ENCODE data around the gene OMP.
"Not testable (repeated sequence)": the region's sequence is repeated elsewhere in the genome, so short reads cannot be mapped to it uniquely, and the experiment has no call there.

The OMP gene

DNA sequence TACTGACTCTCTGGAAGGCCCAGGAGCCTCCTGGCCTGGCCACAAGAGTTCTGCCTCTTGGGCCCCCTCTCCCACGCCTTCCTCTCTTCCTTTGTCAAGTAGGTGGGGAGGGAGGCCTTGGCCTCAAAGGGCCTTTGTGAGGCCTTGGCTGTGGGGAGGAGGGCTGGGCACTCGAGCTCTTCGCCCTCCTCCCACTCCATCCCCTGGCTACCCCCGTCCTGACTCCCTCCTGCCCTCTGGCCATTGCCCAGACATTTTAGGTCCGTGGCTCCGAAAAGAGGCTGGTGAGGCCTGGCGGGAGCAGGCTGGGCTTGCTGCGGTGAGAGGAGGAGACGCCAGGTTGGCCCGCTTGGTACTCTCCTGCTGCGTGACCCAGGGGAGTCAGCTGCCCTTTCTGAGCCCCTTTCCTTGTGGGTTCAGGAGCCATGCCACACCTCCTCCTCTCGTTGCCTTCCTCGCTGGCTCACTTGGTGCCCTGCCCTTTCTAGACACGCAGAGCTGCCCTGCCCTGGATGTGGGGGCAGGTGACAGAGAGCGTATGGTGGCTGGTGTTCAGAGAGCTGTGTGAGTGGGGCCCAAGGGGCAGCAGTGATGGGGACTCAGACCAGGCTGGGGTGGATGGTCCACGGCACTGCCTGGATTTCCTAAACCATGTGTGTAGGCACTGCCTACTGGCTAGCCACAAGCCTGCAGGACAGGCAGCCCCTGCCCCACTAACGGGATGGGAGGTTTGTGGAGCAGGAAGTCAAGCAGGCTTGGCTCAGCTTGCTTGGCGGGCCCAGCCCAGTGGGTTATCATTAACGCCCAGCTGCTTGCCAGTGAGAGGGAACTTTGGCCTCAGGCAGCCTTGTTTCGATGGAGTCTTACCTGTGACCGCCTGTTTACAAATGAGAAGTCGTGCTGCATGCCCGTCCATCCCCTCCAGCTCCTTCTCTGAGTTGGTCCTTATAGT is 15.8 kb upstream of the OMP start:
- DNase-seq (ENCODE audit: low spot score), result no peak

DNA sequence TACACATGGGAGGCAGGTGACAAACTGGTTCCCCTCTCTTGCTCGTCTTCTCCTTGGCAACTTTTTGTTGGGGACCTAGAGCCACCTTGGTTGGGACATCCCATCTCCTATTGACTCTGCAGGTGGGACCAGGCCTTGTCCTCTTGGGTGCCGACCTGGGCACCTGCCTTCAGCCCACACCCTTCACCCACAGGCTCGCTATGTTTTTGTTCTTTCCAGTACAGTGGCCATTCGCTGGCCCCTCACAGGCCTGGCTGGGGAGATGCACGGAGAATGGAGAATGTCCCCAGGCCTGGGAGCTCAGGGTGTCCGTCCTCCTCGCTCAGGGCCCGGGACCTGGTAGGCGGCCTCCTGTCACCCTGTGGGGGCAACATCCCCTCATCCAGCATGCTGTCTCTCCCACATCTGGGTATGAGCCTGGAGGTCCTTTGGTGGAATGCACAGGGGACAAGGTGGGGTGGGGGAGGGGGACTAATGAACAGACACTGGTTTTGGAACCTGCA is 14.9 kb upstream of the OMP start:
- no peak for DNase-seq (ENCODE audit: low spot score)

DNA sequence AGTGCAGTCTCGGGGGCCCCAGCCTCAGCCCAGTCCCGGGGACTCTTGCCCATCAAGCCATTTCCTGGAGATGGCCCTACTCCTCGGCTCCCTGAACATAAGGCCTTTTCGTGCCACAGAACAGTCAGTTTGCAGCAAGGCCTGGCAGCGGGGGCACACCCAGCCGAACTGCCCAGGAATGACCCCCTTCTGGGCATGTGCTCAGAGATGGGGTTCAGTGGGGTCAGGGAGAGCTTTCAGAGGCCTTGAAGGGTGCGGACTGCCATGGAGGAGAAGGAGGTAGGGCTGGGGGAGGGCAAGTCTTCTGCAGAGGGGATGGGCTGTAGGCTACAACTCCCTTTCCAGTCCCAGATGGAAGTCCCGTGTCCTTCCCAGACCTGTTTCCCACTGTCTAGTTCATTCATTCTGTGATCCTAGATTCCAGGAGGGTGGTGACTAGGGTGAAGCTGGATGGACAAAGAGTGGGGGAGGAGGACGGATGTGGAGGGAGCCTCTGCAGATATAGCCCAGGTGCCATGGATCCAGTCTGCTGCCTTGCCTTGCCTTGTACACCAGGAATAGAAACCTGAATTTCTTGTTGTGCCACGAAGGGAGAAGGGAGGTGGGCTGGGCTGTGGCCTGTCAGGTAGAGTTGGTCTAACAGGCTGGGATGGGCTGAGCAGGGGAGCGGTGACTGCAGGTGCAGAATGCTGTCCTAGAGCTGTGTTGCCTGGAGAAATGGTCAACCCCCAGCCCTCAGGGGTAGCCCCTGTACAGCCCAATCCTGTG is 14.2 kb upstream of the OMP start:
- DNase-seq (ENCODE audit: low spot score), result no peak

DNA sequence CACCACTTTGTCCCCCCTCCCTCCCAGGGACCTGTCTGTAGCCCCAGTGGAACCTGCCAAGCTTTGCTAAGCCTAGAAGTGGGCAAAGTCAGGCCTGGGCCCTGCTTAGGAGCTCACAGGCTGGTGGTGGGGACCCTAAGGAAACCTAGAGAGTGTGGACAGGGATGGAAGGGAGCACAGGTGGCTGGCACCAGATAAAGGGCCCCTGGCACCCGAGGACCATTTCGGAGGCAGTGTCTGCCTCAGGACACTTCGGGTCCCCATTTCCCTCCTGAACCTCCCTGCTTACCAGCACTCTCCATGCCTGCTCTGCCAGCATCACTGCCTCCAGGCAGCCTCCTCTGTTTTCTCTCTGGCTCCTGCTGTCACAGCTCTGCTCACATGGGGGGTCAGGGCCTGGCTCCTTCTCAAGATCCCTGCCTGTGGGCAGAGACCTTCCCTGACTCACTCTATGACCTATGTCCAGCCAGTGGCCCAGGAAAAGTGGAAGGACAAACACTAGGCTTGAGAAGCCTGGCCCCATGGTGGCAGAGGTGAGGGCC is 13.6 kb upstream of the OMP start:
- no peak for DNase-seq (ENCODE audit: low spot score)

DNA sequence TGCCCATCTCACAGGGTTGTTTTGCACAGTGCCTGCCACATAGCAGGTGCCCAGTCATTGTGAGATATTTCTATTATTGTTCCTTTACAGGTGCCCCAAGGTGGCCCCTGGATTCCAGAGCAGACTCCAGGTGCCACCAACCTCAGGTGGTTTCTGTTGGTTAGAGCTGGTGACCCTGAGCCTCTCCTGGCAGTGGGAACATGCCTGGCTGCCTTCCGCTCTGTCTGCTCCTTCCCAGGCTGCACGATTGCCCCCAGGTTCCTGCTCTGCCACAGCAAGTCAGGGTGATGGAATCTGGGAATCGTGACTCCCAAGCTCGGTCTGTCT is 12.6 kb upstream of the OMP start:
- no peak for DNase-seq (ENCODE audit: low spot score)

DNA sequence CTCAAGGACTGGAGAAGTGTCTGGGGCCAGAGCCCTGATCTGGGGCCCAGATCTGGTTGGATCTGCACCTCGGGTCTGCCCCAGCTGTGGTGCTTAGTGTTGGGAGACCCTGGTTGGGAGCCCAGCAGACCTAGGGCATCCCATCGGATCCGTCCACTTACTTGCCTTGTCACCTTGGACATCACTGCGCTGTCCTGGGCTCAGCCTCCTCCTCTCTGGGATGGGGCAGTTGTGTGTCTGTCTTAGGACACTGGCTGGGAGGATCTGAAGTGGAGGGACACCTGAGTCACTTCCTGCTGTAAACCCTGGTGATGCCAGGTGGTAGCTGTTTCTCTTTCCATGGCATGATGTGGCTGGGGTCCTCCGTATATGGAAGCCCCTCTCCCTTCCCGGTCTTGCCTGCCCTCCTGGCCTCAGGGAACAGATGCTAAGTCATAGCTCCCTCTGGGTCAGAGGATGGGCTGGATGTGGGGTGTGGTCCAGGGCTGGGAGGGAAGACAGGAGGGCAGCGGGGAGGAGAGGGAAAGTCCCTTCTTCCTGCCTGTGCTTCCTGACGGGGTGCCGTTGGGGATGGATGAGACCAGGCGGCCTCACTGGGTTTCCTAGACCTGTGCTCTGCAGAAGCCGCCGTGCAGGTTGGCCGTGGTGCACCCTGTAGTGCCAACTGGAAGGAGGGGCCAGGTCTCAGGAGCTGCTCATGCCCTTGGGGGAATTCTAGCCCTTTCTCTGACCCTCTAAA is 12.1 kb upstream of the OMP start:
- no peak for DNase-seq (ENCODE audit: low spot score)

DNA sequence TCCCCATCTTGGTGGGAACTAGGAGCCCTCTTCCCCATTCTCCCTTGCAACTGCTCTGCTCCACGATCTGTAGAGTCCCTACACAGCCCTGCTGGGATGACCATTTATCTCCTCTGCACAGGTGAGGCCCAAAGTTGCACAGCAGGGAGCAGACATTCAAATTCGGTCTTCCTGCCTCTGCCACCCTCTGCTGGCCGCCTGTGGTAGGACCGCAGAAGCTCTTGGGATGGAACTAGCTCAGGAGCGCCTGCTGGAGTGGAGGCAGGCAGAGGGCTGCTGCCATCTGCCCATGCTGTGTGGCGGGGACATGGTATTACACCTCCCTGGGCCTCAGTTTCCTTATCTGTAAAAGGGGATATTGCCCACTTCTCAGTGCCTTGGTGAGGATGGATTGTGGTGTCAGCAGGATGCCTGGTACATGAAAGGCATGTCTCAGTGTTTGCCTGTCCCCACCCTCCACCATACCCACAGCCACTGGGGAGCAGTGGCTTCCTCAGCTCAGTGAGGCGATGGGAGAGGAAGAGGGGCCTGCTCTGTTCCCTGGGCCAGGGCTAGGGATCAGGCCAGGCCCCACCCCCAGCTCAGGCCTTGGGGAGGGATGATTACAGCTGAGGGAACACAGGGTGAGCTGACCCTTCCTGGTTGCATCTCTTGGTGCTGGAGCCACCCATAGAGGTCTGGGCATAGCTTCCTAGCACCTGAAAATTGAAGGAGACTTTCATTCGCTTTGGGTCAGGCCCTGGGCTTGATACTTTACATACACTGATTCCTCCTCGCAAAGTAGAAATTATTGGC is 11.3 kb upstream of the OMP start:
- peak; percentile 53 for DNase-seq (ENCODE audit: low spot score)

DNA sequence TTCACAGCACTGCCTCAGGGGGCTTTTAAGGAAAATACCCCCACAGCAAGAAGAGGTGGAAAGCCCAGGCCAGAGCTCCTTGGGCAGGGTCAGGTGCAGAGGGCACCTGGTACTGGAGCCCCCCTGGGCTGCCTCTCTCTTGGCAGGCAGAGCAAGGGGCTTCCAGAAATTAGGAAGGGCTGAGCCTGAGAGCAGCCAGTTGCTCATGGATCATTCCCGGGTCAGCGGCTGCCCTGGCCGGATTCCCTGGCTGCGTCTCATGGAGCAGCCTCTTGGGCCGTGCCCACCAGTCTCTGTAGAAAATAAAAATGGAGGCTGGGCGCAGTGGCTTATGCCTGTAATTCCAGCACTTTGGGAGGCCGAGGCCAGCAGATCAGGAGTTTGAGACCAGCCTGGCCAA is 10.3 kb upstream of the OMP start:
- no peak for DNase-seq (ENCODE audit: low spot score)

DNA sequence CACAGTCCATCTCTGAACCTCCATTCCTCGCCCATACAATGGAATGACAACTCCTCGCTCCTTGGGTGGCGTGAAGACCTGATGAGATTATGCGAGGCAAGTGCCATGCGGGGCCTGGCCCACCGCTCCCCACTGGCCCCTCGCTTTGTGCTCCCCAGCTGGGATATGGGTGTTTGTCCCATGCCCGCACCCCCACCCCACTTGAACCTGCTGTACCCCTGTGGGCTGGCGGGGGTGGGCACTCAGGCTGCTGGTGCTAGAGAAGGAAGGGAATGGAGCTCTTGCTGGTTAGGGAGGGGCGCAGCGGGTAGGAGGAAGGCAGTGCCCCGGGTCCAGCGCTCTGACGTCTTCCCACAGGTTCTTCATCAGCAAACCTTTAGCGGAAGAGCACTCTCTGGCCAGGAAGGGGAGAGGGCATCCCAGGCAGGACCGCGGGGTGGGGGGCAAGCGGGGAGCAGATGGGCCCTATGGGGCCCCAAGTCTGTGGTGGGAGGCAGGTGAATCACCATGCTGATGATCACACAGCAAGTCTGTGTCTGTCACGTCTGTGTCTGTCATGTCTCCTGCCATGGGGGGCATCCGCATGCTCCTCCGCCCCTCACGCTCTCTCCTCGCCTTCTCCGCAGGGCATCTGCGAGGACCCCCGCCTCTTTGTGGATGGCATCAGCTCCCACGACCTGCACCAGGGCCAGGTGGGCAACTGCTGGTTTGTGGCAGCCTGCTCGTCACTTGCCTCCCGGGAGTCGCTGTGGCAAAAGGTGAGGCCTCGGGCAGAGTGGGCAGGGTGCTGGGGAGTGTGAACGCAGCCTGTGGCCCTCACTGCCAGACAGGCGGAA is 9.4 kb upstream of the OMP start:
- DNase-seq (ENCODE audit: low spot score), result no peak

DNA sequence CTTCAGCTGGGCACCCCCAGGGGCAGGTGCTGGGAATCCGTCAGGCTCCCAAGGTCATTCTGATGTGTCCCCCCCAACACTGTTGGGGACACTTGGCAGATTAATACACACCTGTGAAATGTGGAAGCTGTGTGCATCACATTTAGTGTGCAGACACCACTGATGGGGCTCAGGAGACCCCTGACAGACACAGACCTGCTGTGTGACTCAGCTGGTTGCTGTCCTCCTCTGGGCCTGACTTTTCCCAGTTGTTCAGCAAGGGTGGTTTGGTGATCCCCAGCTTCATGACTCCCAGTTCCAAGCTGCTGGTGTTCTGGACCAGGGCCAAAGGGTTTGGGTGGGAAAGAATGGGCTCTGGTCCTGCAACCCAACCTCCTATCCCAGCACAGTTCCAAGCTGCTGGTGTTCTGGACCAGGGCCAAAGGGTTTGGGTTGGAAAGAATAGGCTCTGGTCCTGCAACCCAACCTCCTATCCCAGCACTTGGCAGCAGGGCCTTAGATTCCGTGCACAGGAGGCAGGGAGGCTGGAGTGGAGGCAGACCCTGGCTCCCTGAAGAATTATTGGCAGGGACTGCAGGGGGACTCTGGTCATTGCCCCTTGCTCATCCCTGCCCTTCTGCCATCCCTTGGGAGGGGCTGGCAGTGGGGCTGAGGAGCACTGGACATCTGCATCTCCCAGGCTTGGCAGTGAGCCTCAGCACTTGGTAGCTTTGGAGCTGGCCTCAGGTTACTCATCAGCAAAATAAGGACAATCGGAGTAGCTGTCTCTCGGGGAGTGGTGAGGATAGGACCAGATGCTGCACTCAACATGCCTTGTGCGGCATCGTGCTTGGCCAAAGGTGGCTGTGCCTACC is 8.4 kb upstream of the OMP start:
- DNase-seq (ENCODE audit: low spot score), result no peak

DNA sequence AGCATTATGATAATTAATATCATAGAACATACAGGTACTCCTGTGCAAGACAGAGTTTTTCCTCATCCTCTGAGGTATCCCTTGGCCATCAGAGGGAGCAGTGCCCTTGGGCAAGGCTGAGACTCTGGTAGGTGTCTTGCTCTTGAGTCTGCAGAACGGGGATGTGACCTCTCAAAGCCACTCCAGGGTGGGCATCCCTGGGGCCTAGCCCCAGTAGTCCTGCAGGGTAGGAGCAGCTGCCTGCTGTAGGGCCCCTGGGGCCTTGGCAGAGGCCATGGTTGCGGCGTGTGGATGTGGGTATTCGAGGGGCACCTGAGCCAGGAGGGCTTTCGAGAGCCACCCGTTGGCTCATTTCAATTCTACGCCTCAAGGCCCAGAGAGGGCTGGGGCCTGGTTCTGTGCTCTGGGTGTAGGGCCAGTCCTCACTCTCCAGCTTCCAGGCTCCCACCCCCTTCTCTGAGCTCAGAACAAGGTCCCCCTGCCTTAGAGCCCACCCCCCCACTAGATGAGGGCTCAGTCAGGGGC is 7.7 kb upstream of the OMP start:
- DNase-seq (ENCODE audit: low spot score), result no peak

DNA sequence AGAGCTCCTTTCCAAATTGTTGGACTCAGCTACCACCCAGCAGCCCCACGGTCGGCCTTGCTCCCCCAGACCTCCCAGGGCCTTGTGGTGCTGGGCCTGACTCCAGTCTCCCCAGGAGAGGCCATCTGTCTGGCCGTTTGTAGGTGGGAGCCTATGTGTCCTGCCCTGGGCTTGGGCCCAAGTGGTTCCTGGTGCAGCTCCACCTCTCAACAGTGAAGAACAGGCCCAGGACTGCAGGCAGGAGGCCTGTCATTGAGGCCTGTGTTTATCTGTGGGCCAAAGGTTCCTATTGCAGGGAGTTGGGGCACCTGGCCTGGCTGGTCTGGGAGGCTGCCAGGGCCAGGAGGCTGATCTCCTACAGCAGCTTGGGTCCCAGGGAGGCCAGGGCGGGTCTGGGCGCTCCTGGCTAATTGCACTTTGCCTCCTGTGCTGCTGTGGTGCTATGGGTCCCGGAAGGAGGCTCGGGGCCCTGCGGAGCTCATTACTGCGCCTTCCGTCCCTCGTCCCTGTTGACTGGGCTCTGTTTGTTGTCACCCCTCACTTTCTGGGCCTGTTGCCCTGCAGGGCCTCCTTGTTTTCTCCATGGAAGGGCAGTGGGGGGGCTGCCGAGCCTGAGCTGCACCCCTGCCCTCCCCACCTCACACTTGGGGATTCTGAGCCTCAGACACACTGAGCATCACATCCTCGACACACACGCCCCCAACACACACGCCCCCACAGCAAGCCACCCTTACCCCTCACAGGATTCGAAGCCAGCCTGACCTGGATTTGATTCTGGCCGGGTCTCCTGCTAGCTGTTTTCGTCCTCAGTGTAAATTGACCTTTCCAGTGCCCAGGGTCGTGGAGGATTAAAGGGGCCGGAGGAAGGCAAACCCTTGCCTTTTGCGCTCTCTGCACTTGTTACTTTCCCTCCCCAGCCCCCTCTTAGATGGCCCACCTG is 6.8 kb upstream of the OMP start:
- no peak for DNase-seq (ENCODE audit: low spot score)

DNA sequence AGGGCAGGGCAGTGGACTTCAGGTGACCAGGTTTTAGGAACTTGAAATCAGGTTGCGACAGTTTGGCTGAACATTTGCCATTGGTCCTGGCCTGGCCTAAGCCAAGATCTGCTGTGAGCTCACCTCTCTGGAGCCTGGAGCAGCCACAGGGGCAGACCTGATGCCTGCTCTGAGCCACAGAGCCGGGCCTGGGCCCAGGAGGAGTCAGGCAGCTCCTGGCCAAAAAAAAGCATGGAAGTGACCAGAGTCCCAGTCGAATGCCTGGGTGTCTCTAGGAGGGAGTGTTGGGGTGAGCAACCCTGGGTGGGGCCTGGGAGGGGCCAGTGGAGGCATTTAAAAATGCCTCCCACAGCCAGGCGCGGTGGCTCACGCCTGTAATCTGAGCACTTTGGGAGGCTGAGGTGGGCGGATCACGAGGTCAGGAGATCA is 6.0 kb upstream of the OMP start:
- no peak for DNase-seq (ENCODE audit: low spot score)

DNA sequence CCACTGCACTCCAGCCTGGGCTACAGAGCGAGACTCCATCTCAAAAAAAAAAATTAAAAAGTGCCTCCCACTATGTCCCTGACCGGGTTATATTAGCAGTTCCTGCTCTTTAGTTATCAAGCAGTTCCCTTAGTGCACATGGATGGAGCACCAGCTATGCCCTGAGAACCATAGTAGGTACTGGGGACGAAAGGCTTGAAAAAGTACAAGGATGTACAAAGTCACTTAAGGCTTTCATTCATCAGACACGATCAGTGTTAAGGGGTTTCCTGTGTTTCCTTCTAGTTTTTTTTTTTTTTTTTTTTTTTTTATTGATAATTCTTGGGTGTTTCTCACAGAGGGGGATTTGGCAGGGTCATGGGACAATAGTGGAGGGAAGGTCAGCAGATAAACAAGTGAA is 5.5 kb upstream of the OMP start:
- DNase-seq (ENCODE audit: low spot score), result not testable (repeated sequence)

DNA sequence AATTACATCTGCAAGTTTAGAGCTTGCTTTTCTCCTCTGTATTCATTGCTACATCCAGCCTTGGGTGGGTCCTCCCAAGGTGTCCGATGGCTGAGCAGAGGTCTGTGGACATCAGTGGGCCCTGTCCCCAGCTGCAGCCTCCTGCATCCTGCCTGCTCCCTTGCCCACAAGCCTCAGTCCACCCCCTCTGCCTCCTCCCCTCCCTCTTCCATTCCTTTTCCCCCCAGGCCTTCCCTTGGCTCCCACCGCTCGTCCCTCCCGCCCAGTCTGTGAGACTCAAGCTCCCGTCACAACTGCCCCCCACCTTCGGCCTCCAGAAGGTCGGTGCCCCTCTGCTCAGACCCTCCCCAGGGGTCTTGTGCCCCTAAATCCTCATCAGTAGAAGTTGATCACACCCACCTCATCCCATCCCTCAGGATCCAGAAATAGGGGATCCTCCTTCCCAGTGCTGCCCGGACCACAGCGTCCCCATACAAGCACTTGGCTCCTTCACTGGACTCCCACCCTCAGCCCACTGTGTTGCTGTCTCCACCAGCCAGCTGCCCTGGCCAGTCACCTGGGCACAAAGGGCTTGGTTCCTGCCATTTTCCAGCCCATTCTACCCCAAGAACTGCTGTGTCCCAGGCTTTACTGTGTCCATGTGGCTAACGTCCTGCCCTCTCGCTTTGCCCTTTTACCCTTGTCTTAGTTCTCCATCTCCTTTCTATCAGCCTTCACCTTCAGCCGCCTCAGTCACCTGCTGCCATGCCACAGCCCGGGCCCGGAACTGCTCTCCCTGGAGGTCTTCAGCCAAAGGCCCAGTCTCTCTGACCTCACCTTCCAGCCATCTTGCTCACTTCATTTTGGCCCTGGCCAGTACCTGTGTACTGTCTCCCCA is 2.2 kb upstream of the OMP start:
- no peak for DNase-seq (ENCODE audit: low spot score)

DNA sequence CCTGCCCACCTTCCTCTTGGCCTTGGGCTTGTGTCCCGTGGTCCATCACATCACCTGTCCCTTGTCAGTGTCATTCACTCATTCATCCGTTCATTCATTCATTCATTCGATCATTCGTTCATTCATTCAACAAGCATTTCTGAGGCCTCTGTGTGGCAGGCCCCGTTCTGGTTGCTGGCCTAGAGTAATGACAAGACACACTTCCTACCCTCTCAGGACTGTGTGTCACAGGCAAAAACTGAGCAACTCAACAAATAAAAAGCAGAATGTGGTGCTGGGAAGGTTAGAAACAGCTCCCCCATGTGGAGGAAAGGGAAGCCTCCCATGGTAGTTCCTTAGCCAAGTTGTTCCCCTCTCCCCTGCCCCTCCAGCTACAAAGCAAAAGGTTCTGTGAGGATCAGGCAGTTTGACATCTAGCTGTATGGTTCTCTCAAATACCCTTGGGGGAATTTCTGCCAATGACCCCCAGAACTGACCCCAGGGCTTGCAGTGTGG is 1.6 kb upstream of the OMP start:
- DNase-seq (ENCODE audit: low spot score), result no peak

DNA sequence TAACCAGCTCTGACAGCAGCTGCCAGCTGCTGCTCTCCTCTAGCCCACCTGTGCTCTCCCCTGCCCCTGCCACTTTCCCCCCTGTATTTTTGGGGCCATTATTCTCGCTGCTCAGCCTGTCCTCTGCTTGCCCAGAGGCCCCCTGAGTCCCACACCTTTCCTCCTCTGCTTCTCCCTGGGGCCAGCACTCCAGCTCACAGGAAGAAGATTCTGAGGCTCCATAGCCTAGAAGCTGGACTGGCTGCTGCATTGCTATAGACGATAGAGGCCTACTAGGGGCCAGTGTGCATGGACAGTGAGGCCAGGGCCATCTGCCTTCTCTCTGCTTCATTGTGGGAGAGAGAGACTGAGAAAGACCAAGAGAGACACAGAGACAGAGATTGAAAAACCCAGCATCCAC is 679 bp downstream of the OMP start:
- DNase-seq (ENCODE audit: low spot score), result no peak

Data from putamen (tissue), 1 donor.